DMS153 (cell line): Measurements from ENCODE around the gene NRDE2.

ENCODE experiments used
- DNase-seq: peaks from one replicate; lab custom pipeline; 2025; lab: John Stamatoyannopoulos, UW

NRDE2 gene

DNA sequence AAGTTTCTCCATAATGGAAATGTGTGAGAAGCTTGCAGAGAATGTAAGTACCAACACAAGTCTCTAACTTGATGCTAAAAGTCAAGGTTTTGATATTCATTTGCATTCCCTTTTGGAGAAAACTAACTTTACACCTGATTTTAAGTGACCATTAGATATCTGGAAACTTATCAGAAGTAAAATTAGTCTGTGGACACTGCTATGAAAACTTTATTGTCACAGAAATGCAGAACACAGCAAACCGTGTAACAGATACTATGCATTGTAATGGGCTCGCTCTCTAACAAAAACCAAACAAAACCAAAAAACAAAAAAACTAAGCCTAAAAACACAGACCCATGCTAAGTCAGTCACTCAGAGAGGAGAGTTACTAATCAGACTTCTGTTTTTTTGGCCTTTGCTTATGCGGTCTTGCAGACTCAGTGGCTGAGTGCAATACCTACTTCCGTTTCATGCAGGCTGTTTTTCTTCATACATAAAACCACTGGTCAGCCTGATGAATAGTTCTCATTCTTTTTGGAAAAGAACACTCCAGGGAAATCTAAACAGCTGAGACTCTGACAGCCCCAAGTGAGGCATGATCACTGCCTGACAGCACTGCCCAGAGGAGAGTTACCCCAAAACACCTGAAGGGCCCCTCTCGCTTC, 35.7 kb downstream of the NRDE2 start:
- DNase-seq: no peak

DNA sequence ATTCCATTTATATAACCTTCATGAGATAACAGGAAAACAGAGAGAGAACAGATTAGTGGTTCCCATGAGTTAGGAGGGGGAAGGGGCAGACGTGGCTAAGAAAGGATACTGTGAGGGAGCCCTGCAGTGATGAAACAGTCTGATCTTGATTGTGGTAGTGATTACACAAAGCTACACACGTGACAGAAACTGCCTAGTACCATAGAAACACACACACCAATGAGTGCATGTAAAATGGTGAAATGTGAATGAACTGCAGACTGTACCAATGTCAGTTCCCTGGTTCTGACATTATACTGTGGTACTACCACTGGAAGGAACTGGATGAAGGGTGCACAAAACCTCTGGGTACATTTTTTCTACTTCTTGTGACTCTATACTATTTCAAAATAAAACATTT, 36.9 kb downstream of the NRDE2 start:
- DNase-seq: no peak

GRCh38 chr14:90293766-90294730, 37.7 kb downstream of the NRDE2 start:
- DNase-seq: no peak

DNA sequence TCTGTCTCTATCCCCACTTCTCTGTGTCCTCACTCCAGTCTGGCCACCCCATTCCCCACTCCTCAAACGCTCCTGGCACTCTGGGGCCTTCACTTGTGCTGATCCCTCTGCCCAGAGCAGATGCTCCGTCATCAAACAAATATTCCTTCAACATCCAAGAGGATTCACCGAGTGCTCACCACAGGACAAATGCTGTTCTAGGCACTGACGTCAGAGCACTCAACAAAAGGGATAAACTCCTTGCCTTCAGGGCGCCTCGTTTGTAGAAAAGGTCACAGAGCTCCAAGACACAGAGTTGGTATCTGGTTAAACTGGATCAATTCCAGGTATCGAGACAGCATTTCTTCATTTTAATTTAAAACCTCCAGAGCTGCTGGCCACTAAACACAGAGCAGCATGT, 40.0 kb downstream of the NRDE2 start:
- no peak for DNase-seq

- no peak for DNase-seq
Observed at GRCh38 chr14:90290337-90291011, 41.3 kb downstream of the NRDE2 start.

GRCh38 chr14:90288651-90289355, 42.9 kb downstream of the NRDE2 start:
- DNase-seq: no peak

- no peak for DNase-seq
Observed at GRCh38 chr14:90287791-90288190, 44.0 kb downstream of the NRDE2 start.

GRCh38 chr14:90281756-90282155, 50.0 kb downstream of the NRDE2 start:
- DNase-seq: no peak

DNA sequence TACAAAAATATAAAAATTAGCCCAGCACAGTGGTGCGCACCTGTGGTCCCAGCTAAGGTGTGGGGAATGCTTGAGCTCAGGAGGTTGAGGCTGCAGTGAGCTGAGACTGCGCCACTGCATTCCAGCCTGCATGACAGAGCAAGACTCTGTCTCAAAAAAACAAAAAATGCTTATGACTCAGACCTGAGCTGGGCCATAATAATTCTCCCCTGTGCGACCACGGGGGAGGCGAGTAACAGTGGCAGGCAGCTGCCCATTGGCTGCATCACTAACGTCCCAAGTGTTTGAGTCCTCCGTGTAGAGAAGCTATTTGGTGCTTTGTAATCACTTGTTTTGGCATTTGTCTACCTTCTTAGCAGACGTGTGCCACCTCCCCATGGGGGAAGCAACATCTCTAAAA, 50.5 kb downstream of the NRDE2 start:
- DNase-seq: no peak

DNA sequence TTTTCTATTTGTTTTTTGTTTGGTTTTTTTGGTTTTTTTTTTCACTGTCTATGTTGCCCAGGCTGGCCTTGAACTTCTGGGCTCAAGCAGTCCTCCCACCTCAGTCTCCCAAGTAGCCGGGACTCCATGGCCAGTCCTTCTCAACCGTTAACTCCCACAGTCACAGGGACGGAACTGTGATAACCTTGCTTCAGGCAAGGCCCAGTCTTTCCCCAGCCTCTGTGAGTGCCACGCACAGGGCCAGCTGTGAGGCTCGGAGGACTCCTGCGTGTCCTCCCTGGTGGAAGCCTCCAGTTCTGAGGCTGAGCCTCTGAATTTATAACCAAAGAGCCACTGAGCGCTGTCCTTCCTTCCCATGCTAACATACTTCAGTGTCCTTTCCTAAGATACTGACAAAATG, 51.6 kb downstream of the NRDE2 start:
- DNase-seq: no peak

GRCh38 chr14:90278199-90279175, 53.3 kb downstream of the NRDE2 start:
- DNase-seq: no peak

DNA sequence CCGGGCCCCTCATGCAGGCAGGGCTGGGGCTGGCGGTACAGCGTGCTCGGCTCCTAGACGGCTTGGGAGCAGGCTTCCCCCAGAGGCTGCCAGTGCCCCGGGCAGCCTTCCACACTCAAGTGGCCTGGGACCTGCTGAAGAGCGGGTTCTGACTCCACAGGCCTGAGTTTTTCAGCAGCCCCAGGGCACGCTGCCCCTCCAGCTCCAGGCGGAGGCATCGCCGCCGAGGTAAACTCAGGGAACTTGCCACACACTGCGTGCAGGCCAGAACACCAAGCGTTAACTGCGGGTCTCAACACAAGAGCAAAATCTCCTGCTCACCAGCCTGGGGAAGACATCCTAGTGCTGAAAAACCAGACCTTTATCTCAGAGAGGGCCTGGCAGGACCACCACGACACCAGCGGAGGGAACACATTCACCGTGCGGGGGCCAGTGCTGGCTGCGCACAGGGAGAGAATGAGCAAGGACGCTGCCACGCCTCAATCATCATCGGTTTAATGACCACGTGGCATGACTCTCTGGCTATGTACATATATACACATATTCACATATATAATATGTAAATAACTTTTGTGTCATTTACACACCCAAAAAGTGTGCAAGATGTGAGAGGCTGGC, 54.1 kb downstream of the NRDE2 start:
- no peak for DNase-seq

DNA sequence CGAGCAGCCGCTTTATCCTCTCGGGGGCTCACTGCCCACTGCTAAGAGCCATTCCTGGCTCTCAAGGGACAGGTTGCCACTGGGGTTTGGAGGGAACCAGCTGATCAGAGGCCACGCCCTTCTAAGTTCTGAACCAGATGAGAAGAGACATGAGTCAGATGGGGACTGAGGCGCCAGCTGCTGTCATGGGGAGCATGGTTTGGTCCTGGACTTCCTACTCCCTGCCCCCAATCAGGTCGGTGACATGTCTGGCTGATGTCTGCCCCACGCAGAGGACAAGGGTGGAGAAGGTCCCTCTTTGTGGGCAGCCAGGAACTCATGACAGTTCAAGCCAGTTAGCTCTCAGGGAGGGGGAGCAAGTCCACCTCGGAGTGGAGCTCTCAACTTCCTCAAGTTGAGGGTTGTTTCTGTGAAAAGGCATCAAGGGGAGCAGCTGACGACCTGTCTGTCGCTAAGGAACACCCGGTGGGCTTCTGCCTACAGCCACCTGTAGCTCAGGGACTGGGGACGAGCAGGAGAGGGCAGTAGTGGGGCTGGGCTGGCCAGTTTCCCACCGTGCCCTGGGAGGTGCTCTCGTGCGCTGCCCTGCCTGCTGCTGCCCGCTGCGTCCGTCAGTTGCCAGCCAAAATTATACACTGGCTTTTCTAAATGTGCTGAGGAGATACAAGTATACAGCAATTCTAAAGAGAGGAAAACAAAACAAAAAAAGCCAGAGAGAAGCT, 54.9 kb downstream of the NRDE2 start:
- no peak for DNase-seq

DNA sequence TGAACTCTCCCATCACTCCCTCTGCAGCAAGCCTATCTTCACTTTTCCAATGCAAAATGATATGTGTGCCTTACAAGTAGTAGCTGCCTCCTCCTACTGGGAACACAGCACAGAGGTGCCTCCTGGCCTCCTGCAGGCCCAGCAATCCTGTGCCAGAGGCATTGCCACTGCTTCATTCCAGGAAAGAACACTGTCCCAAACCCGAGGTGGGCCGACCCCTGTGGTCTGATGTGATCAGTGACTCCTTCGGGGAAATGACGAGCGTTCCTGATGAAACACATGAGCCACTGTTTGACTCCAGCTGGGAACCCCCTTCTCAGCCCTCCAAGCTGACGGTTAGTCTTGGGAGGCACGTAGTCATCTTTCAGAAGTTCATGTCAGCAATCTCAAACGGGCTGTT, 55.9 kb downstream of the NRDE2 start:
- DNase-seq: no peak

DNA sequence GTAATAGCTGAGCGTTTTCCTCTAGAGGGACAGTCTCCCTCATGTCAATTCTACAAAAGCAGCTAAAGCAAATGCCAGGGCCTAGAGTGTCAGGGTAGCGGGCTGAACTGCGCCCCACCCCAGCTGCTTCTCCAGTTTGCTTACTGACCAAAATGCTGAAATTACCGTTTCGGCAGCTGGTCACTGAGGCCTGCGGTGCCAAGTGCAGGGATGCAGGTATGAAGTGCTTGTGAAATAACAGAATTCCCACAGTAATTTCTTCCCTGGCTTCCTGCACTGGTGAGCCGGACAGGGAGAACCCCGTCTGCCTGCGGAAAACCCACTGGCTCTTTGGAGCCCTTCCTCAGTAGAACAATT, 56.3 kb downstream of the NRDE2 start:
- DNase-seq: no peak

DNA sequence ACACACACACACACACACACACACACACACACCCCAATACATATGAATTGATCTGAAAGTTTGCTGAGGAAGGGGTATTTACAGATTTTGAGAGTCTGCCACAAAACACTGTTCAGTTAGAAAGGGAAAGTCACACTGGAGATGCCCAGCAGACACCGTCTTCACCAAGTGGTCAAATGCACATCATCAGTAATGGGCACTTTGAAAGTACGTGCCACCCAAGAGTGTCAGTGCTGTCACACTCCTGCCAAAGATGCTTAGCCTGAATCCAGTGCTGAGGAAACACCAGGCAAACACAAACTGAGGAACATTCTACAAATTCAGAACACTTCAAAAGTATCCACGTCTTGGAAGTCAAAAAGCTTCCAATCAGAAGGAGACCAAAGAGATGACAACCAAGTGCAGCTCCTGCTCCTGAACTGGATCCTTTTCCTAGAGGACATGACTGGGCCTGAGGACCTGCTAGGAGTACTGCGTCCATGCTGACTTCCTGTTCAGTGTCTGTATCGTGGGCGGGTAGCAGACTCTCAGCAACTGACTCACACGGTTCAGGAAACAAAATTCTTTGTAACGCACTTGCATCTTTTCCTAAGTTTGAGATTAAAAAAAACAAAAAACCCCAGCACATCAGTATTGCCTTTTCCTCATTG, 56.8 kb downstream of the NRDE2 start:
- no peak for DNase-seq

- no peak for DNase-seq
Observed at GRCh38 chr14:90274019-90274418, 57.7 kb downstream of the NRDE2 start.

DNA sequence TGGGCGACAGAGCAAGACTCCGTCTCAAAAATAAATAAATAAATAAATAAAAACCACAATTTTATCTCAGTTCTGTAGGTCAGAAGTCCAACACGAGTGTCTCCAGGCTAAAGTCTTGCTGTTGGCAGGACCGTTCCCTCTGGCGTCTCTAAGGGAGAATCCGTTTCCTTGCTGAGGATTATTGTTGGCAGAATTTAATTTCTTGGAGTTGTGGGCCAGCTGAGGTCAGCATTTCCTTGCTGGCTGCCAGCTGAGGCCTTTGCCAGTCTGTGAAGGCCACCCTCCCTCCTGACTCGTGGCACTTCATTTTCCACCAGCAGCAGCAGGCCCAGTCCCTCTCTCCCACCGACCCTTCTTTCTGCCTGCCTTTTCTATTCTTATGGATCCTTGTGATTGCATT, 58.2 kb downstream of the NRDE2 start:
- no peak for DNase-seq

DNA sequence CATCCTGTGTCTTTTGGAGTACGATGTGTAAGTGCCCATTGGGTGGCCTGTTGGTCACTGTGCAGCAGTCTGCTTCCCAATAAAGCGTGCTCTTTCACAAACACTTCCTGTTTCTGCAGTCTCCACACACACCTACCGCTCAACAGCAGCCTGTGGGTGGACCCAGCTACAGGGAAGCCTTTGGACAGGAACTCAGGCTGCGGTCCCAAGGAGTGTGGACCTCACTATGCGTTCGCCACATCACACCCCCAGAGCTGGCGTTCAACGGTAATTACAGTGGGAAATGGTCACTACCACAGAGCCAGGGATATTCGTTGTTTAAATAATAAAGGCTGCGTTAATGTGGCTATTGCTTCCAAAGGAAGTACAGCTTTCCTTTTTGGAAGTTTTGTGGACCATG, 59.2 kb downstream of the NRDE2 start:
- no peak for DNase-seq
